Uterus (tissue), 4 donors: Measurements from ENCODE around the gene DNAJC5G. TPM values are rescaled to one million over a fixed set of nuclear protein-coding genes. Genes with fewer than 3 reads are reported as not detected.

Experiments used
- DNase-seq, 2 donors: peaks; one replicate each; pipeline ENCODE4 v3.0.0-alpha.2; 2019 to 2020
- H3K27ac ChIP-seq, 2 donors: fragments of 200-600 bp; sonication (generic); 1 replicate in 1 of 2; 2 replicates in 1 of 2; pipeline ENCODE4 v1.5.1; 2016 to 2018
- H3K27me3 ChIP-seq, 2 donors: fragments of 200-600 bp; sonication (generic); one replicate each; pipeline ENCODE4 v1.5.1; 2018 to 2019; ENCODE audit warnings: control low read depth in 1 of 2
- H3K36me3 ChIP-seq, 2 donors: fragments of 200-600 bp; sonication (generic); one replicate each; pipeline ENCODE4 v1.5.1; 2019; ENCODE audit warnings: control low read depth in 1 of 2
- H3K4me1 ChIP-seq, 2 donors: fragments of 200-600 bp; sonication (generic); one replicate each; pipeline ENCODE4 v1.5.1; 2018 to 2019; ENCODE audit warnings: control low read depth in 1 of 2
- H3K4me3 ChIP-seq, 2 donors: fragments of 200-600 bp; sonication (generic); 1 replicate in 1 of 2; 2 replicates in 1 of 2; pipeline ENCODE4 v1.5.1; 2018 to 2019; ENCODE audit warnings: mild to moderate bottlenecking in 1 of 2
- H3K9me3 ChIP-seq, 2 donors: fragments of 200-600 bp; sonication (generic); one replicate each; pipeline ENCODE4 v1.5.1; 2019; ENCODE audit warnings: control low read depth in 1 of 2
- POLR2A ChIP-seq, 2 donors: fragments of 450-650 bp; IDR thresholded peaks; one replicate each; pipeline ENCODE4 v1.6.1; 2016; ENCODE audit warnings: antibody characterized with exemption in 2 of 2, mild to moderate bottlenecking in 1 of 2, moderate library complexity in 1 of 2
- intact Hi-C: fragments of 100-400 bp; cut with DNase I; formaldehyde crosslinking; loops from one replicate; pipeline ENCODE4 v1.15.1; 2023; ENCODE audit warnings: low total_unique reads
- total RNA-seq, 4 donors: library from RNA; depleted of rRNA in 3 of 4; stranded (reverse); fragments of >200 nt in 3 of 4; gene quantifications; one replicate each; pipeline versions ENCODE4 v1.1.0 to v1.2.4, GENCODE V29; 2014 to 2023
- TF ChIP-seq, protein P1 (sequence below), 4 experiments: fragments of 200-600 bp in 2 of 4; fragments of 450-650 bp in 2 of 4; sonication (generic) in 2 of 4; IDR thresholded peaks; one replicate each; pipeline ENCODE4 v1.5.1; 2016 to 2019; ENCODE audit warnings: antibody characterized with exemption in 4 of 4, mild to moderate bottlenecking in 2 of 4, moderate library complexity in 1 of 4
- donor health status: DM: yes; HTN: yes; CAD: no.

The DNAJC5G gene
- total RNA-seq, 4 donors from 2014 or later: 0.77 to 3.9 (median 1.5) TPM; not detected in 1

- DNase-seq: no peak
Measured at GRCh38 chr2:27281442-27281841, 6.2 kb downstream of the DNAJC5G start.

GRCh38 chr2:27281855-27282559, 6.8 kb downstream of the DNAJC5G start, which contains the start of gene TRIM54:
TRIM54 (plus strand) TSS chr2:27282429; CDS start chr2:27282732, 303 bp downstream.
- DNase-seq: no peak
- no peak for TF ChIP-seq POLR2A (IDR thresholded peaks at IDR 0.05)
- TF ChIP-seq, protein P1, sequence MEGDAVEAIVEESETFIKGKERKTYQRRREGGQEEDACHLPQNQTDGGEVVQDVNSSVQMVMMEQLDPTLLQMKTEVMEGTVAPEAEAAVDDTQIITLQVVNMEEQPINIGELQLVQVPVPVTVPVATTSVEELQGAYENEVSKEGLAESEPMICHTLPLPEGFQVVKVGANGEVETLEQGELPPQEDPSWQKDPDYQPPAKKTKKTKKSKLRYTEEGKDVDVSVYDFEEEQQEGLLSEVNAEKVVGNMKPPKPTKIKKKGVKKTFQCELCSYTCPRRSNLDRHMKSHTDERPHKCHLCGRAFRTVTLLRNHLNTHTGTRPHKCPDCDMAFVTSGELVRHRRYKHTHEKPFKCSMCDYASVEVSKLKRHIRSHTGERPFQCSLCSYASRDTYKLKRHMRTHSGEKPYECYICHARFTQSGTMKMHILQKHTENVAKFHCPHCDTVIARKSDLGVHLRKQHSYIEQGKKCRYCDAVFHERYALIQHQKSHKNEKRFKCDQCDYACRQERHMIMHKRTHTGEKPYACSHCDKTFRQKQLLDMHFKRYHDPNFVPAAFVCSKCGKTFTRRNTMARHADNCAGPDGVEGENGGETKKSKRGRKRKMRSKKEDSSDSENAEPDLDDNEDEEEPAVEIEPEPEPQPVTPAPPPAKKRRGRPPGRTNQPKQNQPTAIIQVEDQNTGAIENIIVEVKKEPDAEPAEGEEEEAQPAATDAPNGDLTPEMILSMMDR (IDR thresholded peaks at IDR 0.05): no peak
- Histone ChIP-seq H3K27me3 (no peaks in the 10 kb centered on the region), H3K9me3 (no peaks in the 10 kb centered on the region), H3K27ac (no peak within 1 kb of the TSS), H3K36me3 (no peaks in the 10 kb centered on the region), H3K4me3 (no peak within 1 kb of the TSS), H3K4me1 (no peaks in the 10 kb centered on the region)
- intact Hi-C loops: loop anchor here (10.0 kb wide), 1 partner anchor 177 kb away; no protein-coding TSS in a partner anchor

More at GRCh38 chr2:27281442-27281841, 6.2 kb downstream of the DNAJC5G start:
- no peaks in the 10 kb centered on the region for H3K36me3 ChIP-seq
- H3K4me1 ChIP-seq: no peaks in the 10 kb centered on the region
- H3K9me3 ChIP-seq: no peaks in the 10 kb centered on the region
- intact Hi-C loops: loop anchor here (10.0 kb wide), 1 partner anchor 177 kb away; no protein-coding TSS in a partner anchor
- H3K27me3 ChIP-seq: no peaks in the 10 kb centered on the region
- H3K4me3 ChIP-seq: no peak overlapping the region
- TF ChIP-seq, protein P1 (IDR thresholded peaks at IDR 0.05): no peak
- no peak for TF ChIP-seq POLR2A (IDR thresholded peaks at IDR 0.05)
- H3K27ac ChIP-seq: no peak overlapping the region

DNA sequence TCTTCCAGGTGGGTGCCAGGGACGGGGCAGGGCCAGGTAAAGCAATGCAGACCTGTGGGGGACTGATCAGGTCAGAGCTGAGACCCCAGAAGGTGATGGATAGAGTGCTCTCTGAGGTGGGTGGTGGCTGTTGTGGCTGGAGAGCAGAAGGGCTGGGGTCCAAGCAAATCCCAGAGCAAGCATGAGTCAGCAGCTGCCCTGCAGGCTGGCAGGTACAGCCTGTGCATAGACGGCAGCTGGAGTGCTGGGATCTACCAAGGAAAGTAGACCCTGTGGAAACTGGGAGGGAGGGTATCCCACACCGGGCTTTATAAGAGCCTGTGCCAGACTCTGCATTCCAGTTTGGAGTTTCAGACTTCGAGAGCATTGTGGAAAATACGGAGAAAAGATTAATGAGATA, 7.7 kb downstream of the DNAJC5G start:
- DNase-seq: no peak
- no peak overlapping the region for H3K27ac ChIP-seq
- intact Hi-C loops: loop anchor here (10.0 kb wide), 1 partner anchor 178 kb away; no protein-coding TSS in a partner anchor

DNA sequence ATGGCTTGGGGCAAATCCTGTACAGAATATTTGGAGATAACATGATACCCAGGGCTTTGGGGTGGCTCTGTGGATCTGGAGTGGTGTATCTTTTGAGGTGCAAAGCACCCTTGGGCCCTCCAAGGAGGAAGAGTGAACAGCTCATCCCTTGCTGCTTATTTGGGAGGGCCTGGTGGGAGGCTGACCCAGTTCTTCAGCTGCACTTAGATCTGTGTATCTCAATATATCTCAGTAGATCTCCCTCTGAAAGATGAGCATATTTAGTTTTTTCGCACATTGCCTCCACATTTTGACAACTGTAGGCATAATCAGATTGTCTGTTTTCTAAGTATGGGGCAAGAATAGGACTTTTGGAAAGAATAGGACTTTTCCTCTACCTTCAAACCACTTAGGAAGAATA, 9.8 kb downstream of the DNAJC5G start:
- Histone ChIP-seq H3K27me3 (no peaks in the 10 kb centered on the region), H3K27ac (no peak overlapping the region), H3K9me3 (no peaks in the 10 kb centered on the region), H3K4me1 (no peaks in the 10 kb centered on the region), H3K4me3 (no peak overlapping the region), H3K36me3 (no peaks in the 10 kb centered on the region)
- no peak for TF ChIP-seq POLR2A (IDR thresholded peaks at IDR 0.05)
- TF ChIP-seq, protein P1 (IDR thresholded peaks at IDR 0.05): no peak
- no peak for DNase-seq
- intact Hi-C loops: loop anchor here (10.0 kb wide), 1 partner anchor 180 kb away; no protein-coding TSS in a partner anchor

More for the DNA sequence above, 7.7 kb downstream of the DNAJC5G start:
- H3K36me3 ChIP-seq: no peaks in the 10 kb centered on the region
- H3K9me3 ChIP-seq: no peaks in the 10 kb centered on the region
- TF ChIP-seq POLR2A (IDR thresholded peaks at IDR 0.05): no peak
- TF ChIP-seq, protein P1 (IDR thresholded peaks at IDR 0.05): no peak
- no peak overlapping the region for H3K4me3 ChIP-seq
- no peaks in the 10 kb centered on the region for H3K4me1 ChIP-seq
- H3K27me3 ChIP-seq: no peaks in the 10 kb centered on the region

GRCh38 chr2:27285481-27285880, 10.2 kb downstream of the DNAJC5G start:
- Histone ChIP-seq H3K9me3 (no peaks in the 10 kb centered on the region), H3K4me3 (no peak overlapping the region), H3K4me1 (no peaks in the 10 kb centered on the region), H3K27ac (no peak overlapping the region), H3K36me3 (no peaks in the 10 kb centered on the region), H3K27me3 (no peaks in the 10 kb centered on the region)
- no peak for DNase-seq
- no peak for TF ChIP-seq POLR2A (IDR thresholded peaks at IDR 0.05)
- TF ChIP-seq, protein P1 (IDR thresholded peaks at IDR 0.05): no peak
- intact Hi-C loops: loop anchor here (10.0 kb wide), 1 partner anchor 181 kb away; no protein-coding TSS in a partner anchor
